Sigmoid colon (tissue), 4 donors: ENCODE measurements around the gene ZNF195.

Experiments used
- CTCF ChIP-seq, 4 experiments: fragments of 450-650 bp in 3 of 4; fragments of 200-600 bp in 1 of 4; IDR thresholded peaks; one replicate each; pipeline ENCODE4 v1.5.1; 2016 to 2019; ENCODE audit warnings: antibody characterized with exemption in 4 of 4, mild to moderate bottlenecking in 3 of 4, moderate library complexity in 2 of 4
- POLR2AphosphoS5 ChIP-seq, 4 donors: sonication (generic); formaldehyde crosslinking; IDR thresholded peaks; one replicate each; pipeline ENCODE4 v1.6.1; 2017; ENCODE audit warnings: antibody characterized with exemption in 4 of 4

- TF ChIP-seq CTCF (IDR thresholded peaks at IDR 0.05) (no peak), POLR2AphosphoS5 (IDR thresholded peaks at IDR 0.05) (no peak)
Measured at GRCh38 chr11:3381794-3382193, 2.8 kb upstream of the ZNF195 start.
